K562 (cell line): ENCODE measurements around the gene IRAK2. TPM values are rescaled to one million over a fixed set of nuclear protein-coding genes. Genes with fewer than 3 reads are reported as not detected.

Experiments
- ATAC-seq: fragments of 200-7000 bp; cut with Tn5 transposase; 3 replicates; pipeline ENCODE4 v1.9.1; 2020; ENCODE audit warnings: moderate library complexity
- BruUV-seq: library from RNA; stranded (reverse); fragments of 400-500 nt; replicated peaks from 2 replicates; lab custom pipeline; 2021; lab: Mats Ljungman, UMichigan
- CTCF ChIA-PET: fragments of 300-600 bp; formaldehyde crosslinking; extraction: SDS; loops from one replicate; lab custom pipeline; 2021; ENCODE audit warnings: low intra/inter-chr PET ratio; lab: Yijun Ruan, JAX
- POLR2A ChIA-PET: fragments of 300-600, 350-650 bp; sonication (Branson Sonifier 250); formaldehyde crosslinking; extraction: SDS; loops from one replicate; lab custom pipeline; 2021; ENCODE audit warnings: antibody characterized with exemption, inconsistent platforms; lab: Yijun Ruan, JAX
- DNase-seq, 4 experiments: peaks; one replicate each; pipeline versions ENCODE4 v3.0.0 to v3.0.0-alpha.2; 2011 to 2018; ENCODE audit warnings: low spot score in 3 of 4, mixed read lengths in 3 of 4; ENCODE audit errors: extremely low read depth in 1 of 4
- FAIRE-seq: peaks from 2 replicates; lab custom pipeline; 2011; peaks lifted over from hg19 to GRCh38; lab: Jason Lieb, UNC
- H2AFZ ChIP-seq: 2 replicates; pipeline ENCODE4 v1.6.0; 2011; ENCODE audit warnings: low read depth, low read length, control low read depth, inconsistent platforms
- H3K27ac ChIP-seq: fragments of 200-600 bp; 3 replicates; pipeline ENCODE4 v1.8.0; 2011; ENCODE audit warnings: low read depth, mild to moderate bottlenecking, control low read depth, inconsistent platforms, low read length, moderate library complexity, mixed read lengths; ENCODE audit errors: extremely low read depth
- H3K27me3 ChIP-seq, 2 experiments: fragments of 300-600 bp in 1 of 2; 2 replicates in 1 of 2; 3 replicates in 1 of 2; pipeline versions ENCODE4 v1.6.0 to v1.8.0; 2011; ENCODE audit warnings: inconsistent platforms in 2 of 2, low read length in 2 of 2, mild to moderate bottlenecking in 1 of 2, mixed read lengths in 1 of 2, moderate library complexity in 1 of 2; ENCODE audit not compliant: control insufficient read depth in 2 of 2, insufficient read depth in 2 of 2
- H3K36me3 ChIP-seq: fragments of 300-600 bp; 3 replicates; pipeline ENCODE4 v1.8.0; 2011; ENCODE audit warnings: mild to moderate bottlenecking, low read length, inconsistent platforms; ENCODE audit not compliant: control insufficient read depth, insufficient read depth
- H3K4me1 ChIP-seq, 2 experiments: fragments of 200-600 bp in 1 of 2; replicated peaks in 1 of 2; 2 replicates in 1 of 2; 3 replicates in 1 of 2; pipeline versions ENCODE4 v1.5.1 to v1.8.0; 2011; ENCODE audit warnings: inconsistent platforms in 2 of 2, low read length in 2 of 2, mild to moderate bottlenecking in 1 of 2, mixed read lengths in 1 of 2, moderate library complexity in 1 of 2; ENCODE audit not compliant: control insufficient read depth in 2 of 2, insufficient read depth in 2 of 2
- H3K4me2 ChIP-seq: 2 replicates; pipeline ENCODE4 v1.6.1; 2011; ENCODE audit warnings: low read length, control low read depth, inconsistent platforms, mixed read lengths; ENCODE audit not compliant: insufficient read depth
- H3K4me3 ChIP-seq: fragments of 200-600 bp; sonication (generic), shearing (Covaris generic); 2 replicates; pipeline ENCODE4 v1.5.1; 2016; ENCODE audit warnings: control low read depth, inconsistent platforms
- H3K79me2 ChIP-seq: fragments of 200-600 bp; 3 replicates; pipeline ENCODE4 v1.8.0; 2011; ENCODE audit warnings: low read length, inconsistent platforms; ENCODE audit not compliant: control insufficient read depth, insufficient read depth
- H3K9ac ChIP-seq, 2 experiments: 2 replicates each; pipeline versions ENCODE4 v1.6.0 to v1.6.1; 2011; ENCODE audit warnings: low read depth in 2 of 2, low read length in 2 of 2, control low read depth in 1 of 2, inconsistent platforms in 1 of 2, mild to moderate bottlenecking in 1 of 2, mixed read lengths in 1 of 2; ENCODE audit not compliant: insufficient read depth in 1 of 2
- H3K9me1 ChIP-seq: one replicate; pipeline ENCODE4 v1.6.0; 2011; ENCODE audit warnings: inconsistent platforms, mild to moderate bottlenecking, low read length, moderate library complexity; ENCODE audit not compliant: control insufficient read depth, insufficient read depth
- H3K9me3 ChIP-seq: replicated peaks from 2 replicates; pipeline ENCODE4 v1.5.1; 2011; ENCODE audit warnings: low read depth, low read length, inconsistent platforms; ENCODE audit not compliant: control insufficient read depth, insufficient read depth
- H4K20me1 ChIP-seq: replicated peaks from 2 replicates; pipeline ENCODE4 v1.6.1; 2011; ENCODE audit warnings: low read length, inconsistent platforms, mixed read lengths; ENCODE audit not compliant: control insufficient read depth, insufficient read depth
- EGR1 ChIP-seq: fragments of 450-650 bp; conservative IDR thresholded peaks from 2 replicates; pipeline ENCODE4 v1.6.1; 2017; ENCODE audit warnings: mild to moderate bottlenecking
- GTF3C2 ChIP-seq: IDR thresholded peaks from 3 replicates; pipeline ENCODE4 v1.6.1; 2011; ENCODE audit warnings: borderline replicate concordance, mild to moderate bottlenecking, moderate library complexity; ENCODE audit not compliant: insufficient read length; ENCODE audit errors: extremely low read depth
- HNRNPH1 ChIP-seq: fragments of 200-400 bp; formaldehyde crosslinking; optimal IDR thresholded peaks from 2 replicates; pipeline ENCODE3; 2017; ENCODE audit warnings: low read depth, mild to moderate bottlenecking, low read length, moderate library complexity
- KHSRP ChIP-seq: fragments of 450-650 bp; IDR thresholded peaks from 2 replicates; pipeline ENCODE4 v1.6.1; 2017
- MAFF ChIP-seq: IDR thresholded peaks from 2 replicates; pipeline ENCODE4 v1.6.1; 2012; ENCODE audit warnings: low read length, improper control_type of control experiment
- MLX ChIP-seq, 2 experiments: fragments of 450-650 bp in 1 of 2; sonication (generic) in 1 of 2; formaldehyde crosslinking; conservative IDR thresholded peaks; 2 replicates each; pipeline versions ENCODE4 v1.4.0 to v1.8.1; 2020 to 2022; ENCODE audit warnings: mild to moderate bottlenecking in 1 of 2, missing genetic modification reagents in 1 of 2
- NR2C2 ChIP-seq, 2 experiments: fragments of 200-800 bp in 1 of 2; sonication (Bioruptor generic) in 1 of 2; sonication (generic) in 1 of 2; formaldehyde crosslinking in 1 of 2; IDR thresholded peaks; 2 replicates each; pipeline versions ENCODE4 v1.6.1 to v1.8.0; 2016 to 2022; ENCODE audit warnings: mild to moderate bottlenecking in 1 of 2, missing compliant biosample characterization in 1 of 2, missing genetic modification characterization in 1 of 2, missing genetic modification reagents in 1 of 2
- PHF21A ChIP-seq: fragments of 450-650 bp; IDR thresholded peaks from 2 replicates; pipeline ENCODE4 v1.6.1; 2017; ENCODE audit warnings: low read depth, borderline replicate concordance
- SRSF7 ChIP-seq: fragments of 200-400 bp; formaldehyde crosslinking; optimal IDR thresholded peaks from 2 replicates; pipeline ENCODE3; 2017; ENCODE audit warnings: mild to moderate bottlenecking, low read depth, low read length
- TEAD2 ChIP-seq: fragments of 450-650 bp; IDR thresholded peaks from 2 replicates; pipeline ENCODE4 v1.6.1; 2016; ENCODE audit warnings: missing genetic modification characterization, control low read depth, missing compliant biosample characterization
- WGBS: fragments of 100-300 bp; shearing (Covaris generic); methylation state at CpG from one replicate; pipeline ENCODE4 v1.1.6; 2016; ENCODE audit warnings: low coverage, mixed read lengths; ENCODE audit not compliant: insufficient coverage; ENCODE audit errors: missing lambda C conversion rate; 5-methylcytosine and 5-hydroxymethylcytosine counted together
- in situ Hi-C: fragments of 300-500 bp; cut with MboI; formaldehyde crosslinking; loops from 4 replicates; pipeline ENCODE4 v1.15.0; 2018; ENCODE audit warnings: inconsistent platforms, mixed read lengths
- intact Hi-C: fragments of 100-400 bp; cut with micrococcal nuclease; formaldehyde crosslinking; loops from 2 replicates; pipeline ENCODE4 v1.14.2; 2022
- polyA plus RNA-seq, 8 experiments: library from polyadenylated mRNA; depleted of rRNA in 4 of 8; stranded (reverse) in 5 of 8; unstranded in 3 of 8; fragments of >200 nt; fragmentation: Nextera tagmentation in 2 of 8; fragmentation: Illumina TruSeq in 1 of 8; extraction: Ambion mirVana in 2 of 8; extraction: Trizol in 1 of 8; gene quantifications; 2 replicates each; pipeline versions ENCODE4 v1.2.1 to v1.2.3, GENCODE V29; 2011 to 2014; ENCODE audit warnings: inconsistent platforms in 1 of 8, missing spikeins in 1 of 8
- total RNA-seq, 7 experiments: library from RNA; depleted of rRNA in 6 of 7; stranded (reverse); fragments of >200 nt in 6 of 7; fragmentation: Illumina TruSeq in 2 of 7; extraction: Trizol in 2 of 7; gene quantifications; 2 replicates each; pipeline versions ENCODE4 v1.2.1 to v1.2.3, GENCODE V29; 2011 to 2021; ENCODE audit warnings: low replicate concordance in 1 of 7
- TF ChIP-seq, protein P1 (sequence below): fragments of 250-450 bp; sonication (Bioruptor Pico); IDR thresholded peaks from 2 replicates; pipeline ENCODE4 v1.5.0; 2021; ENCODE audit warnings: mild to moderate bottlenecking, moderate library complexity
- TF ChIP-seq, protein P2 (sequence below): IDR thresholded peaks from 2 replicates; pipeline ENCODE4 v1.6.1; 2016; ENCODE audit warnings: missing genetic modification characterization, missing compliant biosample characterization

IRAK2 gene
- total and polyA plus RNA-seq, 9 of the 15 experiments (the other 6 are each of a cell fraction or from before 2014, with no cell fraction given): 0.42 to 4.4 (median 2.7) TPM

GRCh38 chr3:10173926-10174435 is 9.3 kb downstream of the IRAK2 start:
- Histone ChIP-seq H3K9me1 (no peaks in the 10 kb centered on the region), H3K79me2 (no peaks in the 10 kb centered on the region), H3K9me3 (peaks cover 5% of the 10 kb centered on the region), H3K27me3 (no peaks in the 10 kb centered on the region), H3K4me2 (peak overlapping the region; percentile 59), H3K9ac (peak overlapping the region in 1 of 2 experiments; percentile 41; a peak in 1 of 4 replicates), H3K4me3 (no peak overlapping the region), H3K36me3 (no peaks in the 10 kb centered on the region), H2AFZ (peak overlapping the region; percentile 22; the same call in 1 of the 2 replicates), H4K20me1 (no peaks in the 10 kb centered on the region), H3K4me1 (peaks cover 9 to 11% of the 10 kb centered on the region in 2 experiments; a peak in 4 of 5 replicates), H3K27ac (no peak overlapping the region; the same call in 2 of the 3 replicates)
- FAIRE-seq (peak; percentile 15), DNase-seq (peak; percentile 50 to 61 (median 56)), ATAC-seq (peak; percentile 75)
- in situ Hi-C loops: no loop called here
- WGBS: 18% methylated on average over 6 of the region's 6 CpGs
- ChIA-PET CTCF (interaction anchor here (0.7 kb wide), 1 partner anchor 12 kb away, joined by 3 read pairs; no protein-coding TSS in a partner anchor), POLR2A (interaction anchor here (0.7 to 3.0 kb wide), 7 partner anchors 9 to 27 kb away, joined by 3 to 15 read pairs (median 6); partner anchors contain the start of gene IRAK2)
- BruUV-seq: no TSS peak
- intact Hi-C loops: no loop called here
- no peak for TF ChIP-seq HNRNPH1
- TF ChIP-seq, protein P1, sequence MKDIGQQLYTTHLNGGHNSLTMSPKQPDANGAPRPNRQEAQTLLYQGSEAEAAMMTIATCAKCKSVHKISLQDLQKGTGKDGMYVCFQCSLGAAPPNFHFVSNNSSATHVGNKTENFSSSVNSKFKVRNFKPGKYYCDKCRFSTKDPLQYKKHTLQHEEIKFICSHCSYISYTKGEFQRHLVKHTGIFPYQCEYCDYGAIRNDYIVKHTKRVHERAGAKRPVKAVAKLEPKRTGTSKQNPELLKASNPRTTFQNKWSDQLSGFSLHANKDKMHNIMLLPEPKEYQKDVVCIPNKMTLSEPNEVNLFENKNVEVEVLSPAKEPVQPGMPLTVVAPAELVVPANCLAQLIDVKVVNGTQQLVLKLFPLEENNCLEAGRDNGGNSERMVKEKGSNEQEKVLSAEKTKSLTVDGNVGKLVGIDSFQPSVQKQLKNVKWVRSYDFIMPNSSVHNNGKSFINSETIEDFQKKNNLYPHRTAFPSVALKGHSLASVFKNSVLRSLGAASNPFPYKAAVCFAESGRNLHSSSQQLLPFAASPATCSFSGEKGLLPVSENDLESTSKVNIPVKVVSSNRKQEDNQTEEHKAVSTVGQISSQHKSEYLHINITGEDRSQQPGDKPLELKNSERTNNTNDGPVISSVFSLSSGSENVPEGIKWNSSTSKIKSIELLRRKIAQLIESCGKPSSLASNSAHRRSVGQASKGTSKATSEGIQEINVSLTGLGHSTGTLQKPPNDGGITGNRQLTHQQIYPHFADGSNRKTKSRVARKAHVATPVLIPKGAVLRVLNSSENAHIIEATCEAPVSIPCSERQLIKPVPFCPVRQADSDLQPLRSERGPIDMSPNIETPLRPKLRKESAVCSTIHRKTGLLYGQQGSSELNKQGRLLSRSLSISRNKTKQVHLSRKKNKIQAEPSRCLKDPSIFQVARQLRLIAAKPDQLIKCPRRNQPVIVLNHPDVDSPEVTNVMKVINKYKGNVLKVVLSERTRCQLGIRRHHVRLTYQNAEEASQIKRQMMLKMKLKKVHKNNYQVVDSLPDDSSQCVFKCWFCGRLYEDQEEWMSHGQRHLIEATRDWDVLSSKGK (CRISPR knock-in tag): no peak
- no peak for TF ChIP-seq NR2C2 (CRISPR knock-in tag; IDR thresholded peaks at IDR 0.05)
- peak; percentile 34; the same call in 1 of the 2 replicates for TF ChIP-seq NR2C2 (tag; IDR thresholded peaks at IDR 0.05)
- no peak for TF ChIP-seq KHSRP
- 0 out of 2 replicates have a peak, but pooled peaks have one; percentile 52 for TF ChIP-seq PHF21A
- TF ChIP-seq GTF3C2: no peak
- TF ChIP-seq MLX (CRISPR knock-in tag; conservative IDR thresholded peaks at IDR 0.05): no peak
- TF ChIP-seq EGR1: peak; percentile 56; the same call in 1 of the 2 replicates
- TF ChIP-seq, protein P2, sequence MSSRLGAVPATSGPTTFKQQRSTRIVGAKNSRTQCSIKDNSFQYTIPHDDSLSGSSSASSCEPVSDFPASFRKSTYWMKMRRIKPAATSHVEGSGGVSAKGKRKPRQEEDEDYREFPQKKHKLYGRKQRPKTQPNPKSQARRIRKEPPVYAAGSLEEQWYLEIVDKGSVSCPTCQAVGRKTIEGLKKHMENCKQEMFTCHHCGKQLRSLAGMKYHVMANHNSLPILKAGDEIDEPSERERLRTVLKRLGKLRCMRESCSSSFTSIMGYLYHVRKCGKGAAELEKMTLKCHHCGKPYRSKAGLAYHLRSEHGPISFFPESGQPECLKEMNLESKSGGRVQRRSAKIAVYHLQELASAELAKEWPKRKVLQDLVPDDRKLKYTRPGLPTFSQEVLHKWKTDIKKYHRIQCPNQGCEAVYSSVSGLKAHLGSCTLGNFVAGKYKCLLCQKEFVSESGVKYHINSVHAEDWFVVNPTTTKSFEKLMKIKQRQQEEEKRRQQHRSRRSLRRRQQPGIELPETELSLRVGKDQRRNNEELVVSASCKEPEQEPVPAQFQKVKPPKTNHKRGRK (tag): no peak
- no peak for TF ChIP-seq MAFF
- TF ChIP-seq TEAD2 (tag): 0 out of 2 replicates have a peak, but pooled peaks have one; percentile 2
- no peak for TF ChIP-seq SRSF7
